H1 (cell line): Measurements from ENCODE around the gene TMCO2. TPM values are rescaled to one million over a fixed set of nuclear protein-coding genes. Genes with fewer than 3 reads are reported as not detected.

Source experiments
- CTCF ChIA-PET: fragments of 300-600 bp; sonication (Branson Sonifier 250); formaldehyde crosslinking; loops from one replicate; lab custom pipeline; 2021; ENCODE audit not compliant: partially characterized antibody; lab: Charles Lee
- POLR2A ChIA-PET: fragments of 300-600 bp; sonication (Branson Sonifier 250); formaldehyde crosslinking; loops from one replicate; lab custom pipeline; 2021; ENCODE audit warnings: inconsistent platforms; ENCODE audit not compliant: partially characterized antibody; lab: Charles Lee
- DNase-seq, 2 experiments: peaks; one replicate each; pipeline versions ENCODE4 v3.0.0 to v3.0.0-alpha.2; 2010 to 2022; ENCODE audit warnings: low spot score in 2 of 2, low read depth in 1 of 2, mixed read lengths in 1 of 2
- FAIRE-seq: peaks from 2 replicates; lab custom pipeline; 2011; peaks lifted over from hg19 to GRCh38; lab: Jason Lieb, UNC
- H2AFZ ChIP-seq: 2 replicates; pipeline ENCODE4 v1.8.1; 2012; ENCODE audit warnings: low read length, inconsistent platforms
- H2AK5ac ChIP-seq: 2 replicates; pipeline ENCODE4 v1.6.1; 2013; ENCODE audit warnings: low read depth, low read length
- H2BK120ac ChIP-seq: replicated peaks from 2 replicates; pipeline ENCODE3; 2013; ENCODE audit warnings: low read depth, low read length, inconsistent platforms
- H2BK12ac ChIP-seq: 2 replicates; pipeline ENCODE4 v1.6.1; 2013; ENCODE audit warnings: low read depth, low read length
- H2BK15ac ChIP-seq: 2 replicates; pipeline ENCODE4 v1.6.1; 2013; ENCODE audit warnings: low read length
- H2BK20ac ChIP-seq: 2 replicates; pipeline ENCODE4 v1.6.1; 2013; ENCODE audit warnings: low read length
- H2BK5ac ChIP-seq: 2 replicates; pipeline ENCODE4 v1.6.1; 2013; ENCODE audit warnings: low read depth, low read length
- H3K14ac ChIP-seq: 2 replicates; pipeline ENCODE4 v1.6.1; 2013; ENCODE audit warnings: inconsistent platforms; ENCODE audit not compliant: insufficient read length
- H3K18ac ChIP-seq: 2 replicates; pipeline ENCODE4 v1.6.1; 2013; ENCODE audit warnings: low read length; ENCODE audit errors: extremely low read depth
- H3K23ac ChIP-seq: 2 replicates; pipeline ENCODE4 v1.6.1; 2013; ENCODE audit warnings: inconsistent platforms; ENCODE audit not compliant: insufficient read length
- H3K23me2 ChIP-seq: 2 replicates; pipeline ENCODE4 v1.6.1; 2013; ENCODE audit warnings: low read depth, low read length
- H3K27ac ChIP-seq: 2 replicates; pipeline ENCODE4 v1.6.1; 2011; ENCODE audit warnings: low read depth, low read length, inconsistent platforms
- H3K27me3 ChIP-seq, 4 experiments: replicated peaks in 1 of 4; 1 replicate in 1 of 4; 2 replicates in 3 of 4; pipeline versions ENCODE4 v1.6.1 to v1.8.1; 2011 to 2013; ENCODE audit warnings: low read length in 3 of 4, mild to moderate bottlenecking in 3 of 4, inconsistent platforms in 2 of 4, mixed read lengths in 2 of 4, moderate library complexity in 1 of 4; ENCODE audit not compliant: control insufficient read depth in 3 of 4, insufficient read depth in 3 of 4; ENCODE audit errors: extremely low read depth in 1 of 4
- H3K36me3 ChIP-seq, 4 experiments: 2 replicates each; pipeline versions ENCODE4 v1.6.1 to v1.8.1; 2011 to 2013; ENCODE audit warnings: mild to moderate bottlenecking in 4 of 4, low read length in 3 of 4, moderate library complexity in 2 of 4, control low read depth in 1 of 4, inconsistent platforms in 1 of 4; ENCODE audit not compliant: insufficient read depth in 4 of 4, control insufficient read depth in 2 of 4
- H3K4ac ChIP-seq: replicated peaks from 2 replicates; pipeline ENCODE3; 2013; ENCODE audit warnings: low read length, low read depth, mixed read lengths, inconsistent platforms; ENCODE audit not compliant: insufficient read length
- H3K4me1 ChIP-seq, 4 experiments: replicated peaks in 1 of 4; 1 replicate in 1 of 4; 2 replicates in 3 of 4; pipeline versions ENCODE4 v1.6.1 to v1.8.1; 2011 to 2013; ENCODE audit warnings: low read length in 3 of 4, inconsistent platforms in 2 of 4, mixed read lengths in 1 of 4; ENCODE audit not compliant: insufficient read depth in 4 of 4, control insufficient read depth in 3 of 4
- H3K4me2 ChIP-seq, 2 experiments: 2 replicates each; pipeline versions ENCODE4 v1.6.1 to v1.8.1; 2011 to 2013; ENCODE audit warnings: low read depth in 2 of 2, low read length in 2 of 2, control low read depth in 1 of 2, inconsistent platforms in 1 of 2, mild to moderate bottlenecking in 1 of 2; ENCODE audit not compliant: insufficient read depth in 1 of 2
- H3K4me3 ChIP-seq, 4 experiments: fragments of 200-600, 300-600 bp in 1 of 4; sonication (generic), shearing (Covaris generic), sonication (Bioruptor Twin) in 1 of 4; 2 replicates each; pipeline versions ENCODE4 v1.5.1 to v1.8.1; 2011 to 2016; ENCODE audit warnings: low read length in 4 of 4, low read depth in 3 of 4, control low read depth in 2 of 4, inconsistent platforms in 2 of 4, mild to moderate bottlenecking in 2 of 4, mixed read lengths in 1 of 4, moderate library complexity in 1 of 4; ENCODE audit not compliant: insufficient read depth in 2 of 4; ENCODE audit errors: extremely low read depth in 1 of 4
- H3K56ac ChIP-seq: replicated peaks from 2 replicates; pipeline ENCODE3; 2013; ENCODE audit warnings: low read depth, mild to moderate bottlenecking, mixed read lengths, low read length, inconsistent platforms; ENCODE audit not compliant: insufficient read length
- H3K79me1 ChIP-seq: 2 replicates; pipeline ENCODE4 v1.6.1; 2013; ENCODE audit warnings: low read depth, low read length, control low read depth
- H3K79me2 ChIP-seq, 2 experiments: 2 replicates each; pipeline versions ENCODE4 v1.6.1 to v1.8.1; 2012 to 2013; ENCODE audit warnings: low read length in 2 of 2, mild to moderate bottlenecking in 2 of 2, inconsistent platforms in 1 of 2; ENCODE audit not compliant: insufficient read depth in 2 of 2, control insufficient read depth in 1 of 2
- H3K9ac ChIP-seq, 4 experiments: replicated peaks in 1 of 4; 1 replicate in 1 of 4; 2 replicates in 3 of 4; pipeline versions ENCODE4 v1.6.1 to v1.8.1; 2011 to 2013; ENCODE audit warnings: low read depth in 3 of 4, low read length in 3 of 4, control low read depth in 2 of 4, mild to moderate bottlenecking in 2 of 4, moderate library complexity in 2 of 4, inconsistent platforms in 1 of 4; ENCODE audit errors: extremely low read depth in 1 of 4
- H3K9me3 ChIP-seq, 2 experiments: 2 replicates each; pipeline versions ENCODE4 v1.6.1 to v1.8.1; 2012 to 2013; ENCODE audit warnings: mild to moderate bottlenecking in 2 of 2, moderate library complexity in 2 of 2, control low read depth in 1 of 2, inconsistent platforms in 1 of 2, low read depth in 1 of 2, low read length in 1 of 2, mixed read lengths in 1 of 2; ENCODE audit not compliant: insufficient read depth in 2 of 2
- H4K20me1 ChIP-seq, 2 experiments: replicated peaks in 1 of 2; 2 replicates each; pipeline versions ENCODE3 to v1.8.1; 2011 to 2013; ENCODE audit warnings: inconsistent platforms in 2 of 2, low read length in 2 of 2, mild to moderate bottlenecking in 1 of 2; ENCODE audit not compliant: insufficient read depth in 2 of 2, control insufficient read depth in 1 of 2
- H4K5ac ChIP-seq: 2 replicates; pipeline ENCODE4 v1.6.1; 2013; ENCODE audit warnings: low read length, low read depth, mixed read lengths, inconsistent platforms; ENCODE audit not compliant: insufficient read length
- H4K8ac ChIP-seq: 2 replicates; pipeline ENCODE4 v1.8.0; 2013; ENCODE audit warnings: mild to moderate bottlenecking, moderate library complexity, low read length, inconsistent platforms; ENCODE audit not compliant: insufficient read depth; ENCODE audit errors: extremely low read depth
- H4K91ac ChIP-seq: replicated peaks from 2 replicates; pipeline ENCODE3; 2013; ENCODE audit warnings: low read length, mixed read lengths, inconsistent platforms; ENCODE audit not compliant: insufficient read length
- CHD2 ChIP-seq: IDR thresholded peaks from 2 replicates; pipeline ENCODE4 v1.6.1; 2012; ENCODE audit warnings: low read length, improper control_type of control experiment
- CTBP2 ChIP-seq: IDR thresholded peaks from 2 replicates; pipeline ENCODE4 v1.7.0; 2011; ENCODE audit warnings: borderline replicate concordance, mild to moderate bottlenecking, moderate library complexity, mixed read lengths, low read length; ENCODE audit not compliant: insufficient read depth, insufficient read length
- EP300 ChIP-seq, 2 experiments: IDR thresholded peaks; 1 replicate in 1 of 2; 2 replicates in 1 of 2; pipeline ENCODE4 v1.6.1; 2011 to 2012; ENCODE audit warnings: low read depth in 2 of 2, low read length in 2 of 2, mild to moderate bottlenecking in 2 of 2, borderline replicate concordance in 1 of 2, inconsistent platforms in 1 of 2, moderate library complexity in 1 of 2
- KDM1A ChIP-seq: fragments of 200-600, 300-600 bp; sonication (generic); IDR thresholded peaks from 2 replicates; pipeline ENCODE4 v1.7.1; 2016; ENCODE audit warnings: mild to moderate bottlenecking, low read length, borderline replicate concordance
- POU5F1 ChIP-seq: IDR thresholded peaks from 2 replicates; pipeline ENCODE4 v1.6.1; 2011; ENCODE audit warnings: low read depth, mild to moderate bottlenecking, low read length, moderate library complexity
- SAP30 ChIP-seq: fragments of 300-600 bp; sonication (generic); IDR thresholded peaks from 2 replicates; pipeline ENCODE4 v1.7.1; 2012; ENCODE audit warnings: low read length, moderate library complexity, mild to moderate bottlenecking, inconsistent platforms; ENCODE audit not compliant: insufficient read depth, insufficient replicate concordance
- SIRT6 ChIP-seq: IDR thresholded peaks from one replicate; pipeline ENCODE4 v1.7.1; 2012; ENCODE audit warnings: low read length, inconsistent platforms
- polyA plus RNA-seq, 7 experiments: library from polyadenylated mRNA; depleted of rRNA in 3 of 7; stranded (reverse) in 5 of 7; unstranded in 2 of 7; fragments of >200 nt in 5 of 7; fragments of 200-250 nt in 2 of 7; gene quantifications; 1 replicate in 5 of 7; 2 replicates in 1 of 7; 4 replicates in 1 of 7; pipeline versions ENCODE4 v1.2.1 to v1.2.3, GENCODE V29; 2011 to 2013; ENCODE audit warnings: missing spikeins in 2 of 7, mixed read lengths in 2 of 7
- total RNA-seq: library from RNA; stranded (reverse); fragmentation: NEBNext Ultra II Directional; extraction: Animal tissue kit (Norgen Biotek cat#: 25700); gene quantifications from 2 replicates; pipeline ENCODE4 v1.2.1, GENCODE V29; 2021

The TMCO2 gene
- total and polyA plus RNA-seq, 2 of the 8 experiments (the other 6 are each of a cell fraction or from before 2014, with no cell fraction given): not detected

DNA sequence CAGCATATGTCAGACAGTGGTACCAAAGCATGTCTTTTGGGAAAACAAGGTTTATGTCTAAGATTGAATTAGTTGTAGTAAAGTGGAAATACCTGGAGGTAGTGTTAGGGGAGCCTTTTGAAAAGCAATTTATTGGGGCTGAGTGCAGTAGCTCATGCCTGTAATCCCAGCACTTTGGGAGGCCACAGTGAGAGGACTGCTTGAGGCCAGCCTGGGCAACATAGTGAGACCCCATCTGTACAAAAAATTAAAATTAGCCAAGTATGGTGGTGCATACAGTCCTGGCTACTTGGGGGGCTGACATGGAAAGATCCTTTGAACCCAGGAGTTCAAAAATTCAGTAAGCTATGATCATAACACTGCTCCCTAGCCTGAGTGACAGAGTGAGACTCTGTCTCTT lies 17.6 kb downstream of the TMCO2 start:
- Histone ChIP-seq H2BK20ac (no peak overlapping the region), H3K4me2 (no peak overlapping the region), H3K56ac (no peak overlapping the region), H3K79me1 (no peaks in the 10 kb centered on the region), H4K20me1 (peaks cover 1 to 2% of the 10 kb centered on the region in 2 experiments), H3K79me2 (peaks cover 0 to 3% of the 10 kb centered on the region in 2 experiments; a peak in 2 of 4 replicates), H3K4me1 (no peaks in the 10 kb centered on the region), H4K5ac (no peak overlapping the region), H3K23ac (no peak overlapping the region), H2AK5ac (no peak overlapping the region), H3K9ac (no peak overlapping the region), H2AFZ (no peak overlapping the region), H3K9me3 (no peaks in the 10 kb centered on the region), H4K8ac (no peak overlapping the region), H3K4me3 (no peak overlapping the region), H4K91ac (no peak overlapping the region), H2BK120ac (no peak overlapping the region), H2BK12ac (no peak overlapping the region), H2BK15ac (no peak overlapping the region), H3K14ac (no peak overlapping the region), H3K27ac (no peak overlapping the region), H3K4ac (no peak overlapping the region), H3K18ac (no peak overlapping the region), H3K27me3 (no peaks in the 10 kb centered on the region), H3K23me2 (no peaks in the 10 kb centered on the region), H2BK5ac (no peak overlapping the region), H3K36me3 (peaks cover 5 to 55% (median 26%) of the 10 kb centered on the region in 4 experiments; a peak in 7 of 8 replicates)
- CTCF ChIA-PET: interaction anchor here (1.0 to 1.5 kb wide), 2 partner anchors 9 to 50 kb away, joined by 3 to 4 read pairs; no protein-coding TSS in a partner anchor
- TF ChIP-seq CTBP2 (no peak), SAP30 (no peak), EP300 (IDR thresholded peaks at IDR 0.05; ENCODE audit: borderline replicate concordance in 1 of 2, low read depth in 2 of 2, low read length in 2 of 2) (no peak), POU5F1 (no peak), KDM1A (no peak), CHD2 (no peak), SIRT6 (no peak)
- POLR2A ChIA-PET: no interaction called here
- DNase-seq: no peak
- FAIRE-seq: no peak
